ENCODE results near the gene APBB1.
A peak's percentile ranks its signal among the peaks of the same experiment; 100 is the strongest.
"Not testable (repeated sequence)": the region's sequence is repeated elsewhere in the genome, so short reads cannot be mapped to it uniquely, and the experiment has no call there.

APBB1 gene

DNA sequence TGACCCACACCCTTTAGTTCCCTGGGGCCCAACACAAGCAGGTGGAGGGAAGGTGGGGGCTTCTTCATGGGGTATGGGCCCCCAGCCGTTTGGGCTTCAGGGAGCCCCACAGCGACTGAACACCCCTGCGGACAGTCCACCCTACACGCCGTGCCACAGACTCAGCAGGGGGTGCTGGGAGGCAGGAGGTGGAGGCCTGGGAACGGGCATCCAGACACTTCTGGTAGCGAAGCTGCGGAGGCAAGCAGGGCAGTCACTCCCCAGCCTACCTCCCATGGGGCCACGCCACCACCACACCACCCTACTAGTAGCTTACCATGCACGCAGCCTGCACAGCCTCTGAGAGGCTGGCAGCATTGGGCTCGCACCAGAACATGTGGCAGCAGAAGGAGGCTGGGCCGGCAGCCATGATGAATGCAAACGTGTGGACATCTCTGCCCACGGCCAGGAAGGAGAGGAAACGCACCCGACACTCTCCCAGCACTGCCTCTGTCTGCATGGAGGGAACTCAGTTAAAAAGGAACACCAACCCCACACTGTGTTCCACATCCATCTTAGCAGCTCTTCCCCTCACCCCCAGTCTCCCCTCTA is 23.3 kb downstream of the APBB1 start:
- ChIA-PET CTCF (interaction anchor here (1.4 kb wide), 1 partner anchor 47 kb away, joined by 7 read pairs; no protein-coding TSS in a partner anchor), POLR2A (no interaction called here)
- H3K4me1 ChIP-seq (ENCODE audit: control extremely low read depth in 1 of 4, control insufficient read depth in 4 of 4, insufficient read depth in 4 of 4, low read length in 3 of 4) = peaks cover 5 to 8% (median 8%) of the 10 kb centered on the region in 4 experiments
- H3K9me3 ChIP-seq (ENCODE audit: control extremely low read depth in 1 of 5, control insufficient read depth in 4 of 5, insufficient read depth in 2 of 5, low read depth in 1 of 5, low read length in 4 of 5) = no peaks in the 10 kb centered on the region
- H3K27ac ChIP-seq (ENCODE audit: insufficient read depth in 1 of 2, low read depth in 1 of 2, low read length in 2 of 2, poor library complexity in 1 of 2, severe bottlenecking in 2 of 2) = no peak overlapping the region
- DNase-seq = no peak
- no peaks in the 10 kb centered on the region for H3K27me3 ChIP-seq (replicated peaks in 2 of 5; ENCODE audit: control insufficient read depth in 4 of 5, insufficient read depth in 5 of 5, low read length in 4 of 5)
- 96% methylated on average over 10 of the region's 16 CpGs for WGBS (ENCODE audit: insufficient coverage)
- no peak overlapping the region for H3K4me3 ChIP-seq (ENCODE audit: control insufficient read depth in 1 of 7, extremely low read depth in 1 of 7, insufficient read depth in 4 of 7, low read depth in 2 of 7, low read length in 6 of 7)
- peaks cover 0 to 8% (median 3%) of the 10 kb centered on the region in 4 experiments for H3K36me3 ChIP-seq (ENCODE audit: control insufficient read depth in 4 of 4, insufficient read depth in 4 of 4, low read length in 3 of 4)

DNA sequence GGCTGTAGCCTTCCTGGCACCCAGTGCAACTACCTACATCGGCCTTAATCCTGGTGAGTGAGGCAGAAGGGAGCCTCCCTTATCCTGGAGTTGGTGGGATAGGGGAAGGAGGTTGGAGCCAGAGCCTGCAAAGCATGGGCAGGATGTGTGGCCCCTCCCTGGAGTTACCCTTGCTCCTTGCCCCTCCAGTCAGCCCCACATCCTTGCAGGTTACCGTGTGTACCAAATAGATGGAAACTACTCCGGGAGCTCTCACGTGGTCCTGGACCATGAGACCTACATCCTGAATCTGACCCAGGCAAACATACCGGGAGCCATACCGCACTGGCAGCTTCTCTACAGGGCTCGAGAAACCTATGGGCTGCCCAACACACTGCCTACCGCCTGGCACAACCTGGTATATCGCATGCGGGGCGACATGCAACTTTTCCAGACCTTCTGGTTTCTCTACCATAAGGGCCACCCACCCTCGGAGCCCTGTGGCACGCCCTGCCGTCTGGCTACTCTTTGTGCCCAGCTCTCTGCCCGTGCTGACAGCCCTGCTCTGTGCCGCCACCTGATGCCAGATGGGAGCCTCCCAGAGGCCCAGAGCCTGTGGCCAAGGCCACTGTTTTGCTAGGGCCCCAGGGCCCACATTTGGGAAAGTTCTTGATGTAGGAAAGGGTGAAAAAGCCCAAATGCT is 24.8 kb downstream of the APBB1 start:
- peaks cover 5 to 21% (median 17%) of the 10 kb centered on the region in 4 experiments for H3K4me1 ChIP-seq (ENCODE audit: control extremely low read depth in 1 of 4, control insufficient read depth in 4 of 4, insufficient read depth in 4 of 4, low read length in 3 of 4)
- H3K9me3 ChIP-seq (ENCODE audit: control extremely low read depth in 1 of 5, control insufficient read depth in 4 of 5, insufficient read depth in 2 of 5, low read depth in 1 of 5, low read length in 4 of 5) = no peaks in the 10 kb centered on the region
- 91% methylated on average over 16 of the region's 16 CpGs for WGBS (ENCODE audit: insufficient coverage)
- peaks cover 0 to 8% (median 3%) of the 10 kb centered on the region in 4 experiments for H3K36me3 ChIP-seq (ENCODE audit: control insufficient read depth in 4 of 4, insufficient read depth in 4 of 4, low read length in 3 of 4)
- POLR2A ChIA-PET = no interaction called here
- CTCF ChIA-PET = interaction anchor here (0.8 to 20.9 kb wide), 4 partner anchors 9 to 46 kb away, joined by 3 to 464 read pairs (median 7); partner anchors contain the start of gene HPX
- no peak for DNase-seq
- no peak overlapping the region for H3K4me3 ChIP-seq (ENCODE audit: control insufficient read depth in 1 of 7, extremely low read depth in 1 of 7, insufficient read depth in 4 of 7, low read depth in 2 of 7, low read length in 6 of 7)
- H3K27ac ChIP-seq (ENCODE audit: insufficient read depth in 1 of 2, low read depth in 1 of 2, low read length in 2 of 2, poor library complexity in 1 of 2, severe bottlenecking in 2 of 2) = no peak overlapping the region
- H3K27me3 ChIP-seq (replicated peaks in 2 of 5; ENCODE audit: control insufficient read depth in 4 of 5, insufficient read depth in 5 of 5, low read length in 4 of 5) = no peaks in the 10 kb centered on the region

DNA sequence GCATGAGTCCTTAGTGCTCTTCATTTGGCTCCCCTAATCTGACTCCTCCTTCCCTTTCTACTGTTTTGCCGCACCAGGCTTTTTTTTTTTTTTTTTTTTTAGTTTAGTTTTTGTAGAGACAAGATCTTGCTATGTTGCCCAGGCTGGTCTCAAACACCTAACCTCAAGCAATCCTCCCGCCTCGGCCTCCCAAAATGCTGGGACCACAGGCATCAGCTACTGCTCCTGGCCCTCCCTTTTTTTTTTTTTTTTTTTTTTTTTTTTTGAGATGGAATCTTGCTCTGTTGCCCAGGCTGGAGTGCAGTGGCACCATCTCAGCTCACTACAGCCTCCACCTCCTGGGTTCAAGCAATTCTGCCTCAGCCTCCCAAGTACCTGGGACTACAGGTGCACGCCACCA is 26.6 kb downstream of the APBB1 start:
- DNase-seq; H3K9me3 ChIP-seq (ENCODE audit: control extremely low read depth in 1 of 5, control insufficient read depth in 4 of 5, insufficient read depth in 2 of 5, low read depth in 1 of 5, low read length in 4 of 5); H3K27ac ChIP-seq (ENCODE audit: insufficient read depth in 1 of 2, low read depth in 1 of 2, low read length in 2 of 2, poor library complexity in 1 of 2, severe bottlenecking in 2 of 2); POLR2A ChIA-PET; H3K4me3 ChIP-seq (ENCODE audit: control insufficient read depth in 1 of 7, extremely low read depth in 1 of 7, insufficient read depth in 4 of 7, low read depth in 2 of 7, low read length in 6 of 7); H3K27me3 ChIP-seq (replicated peaks in 2 of 5; ENCODE audit: control insufficient read depth in 4 of 5, insufficient read depth in 5 of 5, low read length in 4 of 5); H3K36me3 ChIP-seq (ENCODE audit: control insufficient read depth in 4 of 4, insufficient read depth in 4 of 4, low read length in 3 of 4): not testable (repeated sequence)
- no CpG with 5 or more reads among the region's 4 CpGs for WGBS (ENCODE audit: insufficient coverage)
- H3K4me1 ChIP-seq (ENCODE audit: control extremely low read depth in 1 of 4, control insufficient read depth in 4 of 4, insufficient read depth in 4 of 4, low read length in 3 of 4) = peaks cover 5 to 23% (median 17%) of the 10 kb centered on the region in 4 experiments
- CTCF ChIA-PET = interaction anchor here (0.8 to 20.9 kb wide), 4 partner anchors 11 to 98 kb away, joined by 3 to 464 read pairs (median 7); partner anchors contain the start of gene HPX

DNA sequence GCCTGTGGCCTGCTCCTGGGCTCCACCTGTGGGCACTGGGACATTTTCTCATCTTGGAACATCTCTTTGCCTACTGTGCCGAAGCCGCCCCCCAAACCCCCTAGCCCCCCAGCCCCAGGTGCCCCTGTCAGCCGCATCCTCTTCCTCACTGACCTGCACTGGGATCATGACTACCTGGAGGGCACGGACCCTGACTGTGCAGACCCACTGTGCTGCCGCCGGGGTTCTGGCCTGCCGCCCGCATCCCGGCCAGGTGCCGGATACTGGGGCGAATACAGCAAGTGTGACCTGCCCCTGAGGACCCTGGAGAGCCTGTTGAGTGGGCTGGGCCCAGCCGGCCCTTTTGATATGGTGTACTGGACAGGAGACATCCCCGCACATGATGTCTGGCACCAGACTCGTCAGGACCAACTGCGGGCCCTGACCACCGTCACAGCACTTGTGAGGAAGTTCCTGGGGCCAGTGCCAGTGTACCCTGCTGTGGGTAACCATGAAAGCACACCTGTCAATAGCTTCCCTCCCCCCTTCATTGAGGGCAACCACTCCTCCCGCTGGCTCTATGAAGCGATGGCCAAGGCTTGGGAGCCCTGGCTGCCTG is 27.3 kb downstream of the APBB1 start:
- peak overlapping the region in 4 of 7 experiments; percentile 73 to 91 (median 80) for H3K4me3 ChIP-seq (ENCODE audit: control insufficient read depth in 1 of 7, extremely low read depth in 1 of 7, insufficient read depth in 4 of 7, low read depth in 2 of 7, low read length in 6 of 7)
- 99% methylated on average over 14 of the region's 18 CpGs for WGBS (ENCODE audit: insufficient coverage)

DNA sequence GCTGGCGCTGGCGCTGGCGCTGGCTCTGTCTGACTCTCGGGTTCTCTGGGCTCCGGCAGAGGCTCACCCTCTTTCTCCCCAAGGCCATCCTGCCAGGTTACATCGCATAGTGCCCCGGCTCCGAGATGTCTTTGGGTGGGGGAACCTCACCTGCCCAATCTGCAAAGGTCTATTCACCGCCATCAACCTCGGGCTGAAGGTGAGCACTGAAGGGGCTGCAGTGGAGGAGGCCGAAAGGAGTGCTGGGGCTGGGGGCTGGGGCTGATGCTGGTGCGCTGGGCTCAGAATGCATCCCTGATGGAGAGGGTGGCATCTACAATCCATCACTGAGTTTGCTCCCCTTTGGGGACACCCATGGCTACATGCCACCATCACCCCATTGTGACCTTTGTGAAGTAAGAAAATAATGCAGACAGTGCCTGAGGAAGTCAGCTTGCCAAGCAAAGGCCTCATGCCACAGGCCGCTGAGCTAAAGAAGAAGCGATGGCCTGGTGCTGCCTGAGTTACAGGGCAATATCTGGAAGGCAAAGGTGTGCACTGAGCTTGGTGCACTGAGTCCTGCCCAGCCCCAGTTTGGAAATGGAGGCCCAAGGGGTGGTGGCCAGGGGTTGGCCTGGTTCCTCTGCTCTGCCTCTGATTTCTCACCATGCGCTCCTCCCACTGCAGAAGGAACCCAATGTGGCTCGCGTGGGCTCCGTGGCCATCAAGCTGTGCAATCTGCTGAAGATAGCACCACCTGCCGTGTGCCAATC is 28.0 kb downstream of the APBB1 start:
- H3K36me3 ChIP-seq (ENCODE audit: control insufficient read depth in 4 of 4, insufficient read depth in 4 of 4, low read length in 3 of 4) = peaks cover 0 to 8% (median 3%) of the 10 kb centered on the region in 4 experiments
- H3K27me3 ChIP-seq (replicated peaks in 2 of 5; ENCODE audit: control insufficient read depth in 4 of 5, insufficient read depth in 5 of 5, low read length in 4 of 5) = no peaks in the 10 kb centered on the region
- 50% methylated on average over 11 of the region's 19 CpGs for WGBS (ENCODE audit: insufficient coverage)
- ChIA-PET CTCF (interaction anchor here (0.8 to 20.9 kb wide), 4 partner anchors 11 to 116 kb away, joined by 3 to 464 read pairs (median 4); partner anchors contain the start of gene HPX), POLR2A (interaction anchor here (0.6 to 1.5 kb wide), 4 partner anchors 10 to 30 kb away, joined by 3 to 5 read pairs (median 3); no protein-coding TSS in a partner anchor)
- H3K9me3 ChIP-seq (ENCODE audit: control extremely low read depth in 1 of 5, control insufficient read depth in 4 of 5, insufficient read depth in 2 of 5, low read depth in 1 of 5, low read length in 4 of 5) = no peaks in the 10 kb centered on the region
- peaks cover 5 to 23% (median 17%) of the 10 kb centered on the region in 4 experiments for H3K4me1 ChIP-seq (ENCODE audit: control extremely low read depth in 1 of 4, control insufficient read depth in 4 of 4, insufficient read depth in 4 of 4, low read length in 3 of 4)
- H3K27ac ChIP-seq (ENCODE audit: insufficient read depth in 1 of 2, low read depth in 1 of 2, low read length in 2 of 2, poor library complexity in 1 of 2, severe bottlenecking in 2 of 2) = peak overlapping the region; percentile 25 to 76
- peak in 2 of 3 donors; percentile 15 to 34 for DNase-seq
- H3K4me3 ChIP-seq (ENCODE audit: control insufficient read depth in 1 of 7, extremely low read depth in 1 of 7, insufficient read depth in 4 of 7, low read depth in 2 of 7, low read length in 6 of 7) = peak overlapping the region; percentile 20 to 91 (median 75)

More for the DNA sequence above, 27.3 kb downstream of the APBB1 start:
- H3K36me3 ChIP-seq (ENCODE audit: control insufficient read depth in 4 of 4, insufficient read depth in 4 of 4, low read length in 3 of 4) = peaks cover 0 to 8% (median 3%) of the 10 kb centered on the region in 4 experiments
- no peak overlapping the region for H3K27ac ChIP-seq (ENCODE audit: insufficient read depth in 1 of 2, low read depth in 1 of 2, low read length in 2 of 2, poor library complexity in 1 of 2, severe bottlenecking in 2 of 2)
- CTCF ChIA-PET = interaction anchor here (1.7 to 20.9 kb wide), 3 partner anchors 11 to 48 kb away, joined by 4 to 464 read pairs (median 11); partner anchors contain the start of gene HPX
- no peaks in the 10 kb centered on the region for H3K9me3 ChIP-seq (ENCODE audit: control extremely low read depth in 1 of 5, control insufficient read depth in 4 of 5, insufficient read depth in 2 of 5, low read depth in 1 of 5, low read length in 4 of 5)
- no peaks in the 10 kb centered on the region for H3K27me3 ChIP-seq (replicated peaks in 2 of 5; ENCODE audit: control insufficient read depth in 4 of 5, insufficient read depth in 5 of 5, low read length in 4 of 5)
- peaks cover 5 to 23% (median 17%) of the 10 kb centered on the region in 4 experiments for H3K4me1 ChIP-seq (ENCODE audit: control extremely low read depth in 1 of 4, control insufficient read depth in 4 of 4, insufficient read depth in 4 of 4, low read length in 3 of 4)
- no peak for DNase-seq
- POLR2A ChIA-PET = interaction anchor here (0.7 to 1.5 kb wide), 2 partner anchors 9 to 11 kb away, joined by 3 to 5 read pairs; no protein-coding TSS in a partner anchor

DNA sequence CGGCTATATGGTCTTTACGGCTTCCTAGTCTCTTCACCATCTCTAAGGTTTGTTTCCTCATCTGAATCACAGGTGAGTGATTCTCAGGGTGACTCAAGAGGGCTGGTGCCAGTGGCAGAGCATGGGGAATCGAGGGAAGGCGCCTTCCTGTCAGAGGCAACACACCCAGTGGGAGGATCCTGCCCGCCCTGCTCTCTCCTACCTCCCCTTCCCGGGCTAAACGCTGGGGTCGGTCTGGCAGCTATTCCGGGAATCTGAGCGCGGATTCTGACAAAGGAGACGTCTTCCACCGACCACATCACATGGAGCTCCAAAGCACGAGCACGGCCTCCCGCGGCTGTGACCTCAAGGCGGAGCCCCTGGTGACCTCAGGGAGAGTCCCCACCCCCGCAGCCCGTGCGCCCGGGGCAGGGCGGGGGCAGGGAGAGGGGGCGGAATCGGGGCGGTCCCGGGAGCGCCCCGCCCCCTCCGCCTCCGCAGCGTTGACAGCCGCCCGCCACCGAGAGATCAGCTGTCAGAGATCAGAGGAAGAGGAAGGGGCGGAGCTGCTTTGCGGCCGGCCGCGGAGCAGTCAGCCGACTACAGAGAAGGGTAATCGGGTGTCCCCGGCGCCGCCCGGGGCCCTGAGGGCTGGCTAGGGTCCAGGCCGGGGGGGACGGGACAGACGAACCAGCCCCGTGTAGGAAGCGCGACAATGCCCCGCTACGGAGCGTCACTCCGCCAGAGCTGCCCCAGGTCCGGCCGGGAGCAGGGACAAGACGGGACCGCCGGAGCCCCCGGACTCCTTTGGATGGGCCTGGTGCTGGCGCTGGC is 28.8 kb downstream of the APBB1 start, which contains the start of gene SMPD1:
SMPD1 (plus strand) TSS at position 570 of the 813 bp plus-strand sequence; CDS start at position 695, 125 bp downstream.
- H3K9me3 ChIP-seq (ENCODE audit: control extremely low read depth in 1 of 5, control insufficient read depth in 4 of 5, insufficient read depth in 2 of 5, low read depth in 1 of 5, low read length in 4 of 5) = no peaks in the 10 kb centered on the region
- peaks cover 0 to 8% (median 3%) of the 10 kb centered on the region in 4 experiments for H3K36me3 ChIP-seq (ENCODE audit: control insufficient read depth in 4 of 4, insufficient read depth in 4 of 4, low read length in 3 of 4)
- no peaks in the 10 kb centered on the region for H3K27me3 ChIP-seq (replicated peaks in 2 of 5; ENCODE audit: control insufficient read depth in 4 of 5, insufficient read depth in 5 of 5, low read length in 4 of 5)
- DNase-seq = peak; percentile 88 to 96 (median 95)
- ChIA-PET POLR2A (interaction anchor here (0.6 to 2.1 kb wide), 7 partner anchors 13 to 719 kb away, joined by 3 to 5 read pairs (median 3); partner anchors contain the start of gene APBB1), CTCF (interaction anchor here (0.8 to 20.9 kb wide), 5 partner anchors 12 to 117 kb away, joined by 3 to 464 read pairs (median 4); partner anchors contain the start of gene HPX)
- peak within 1 kb of the TSS; percentile 20 to 91 (median 75) for H3K4me3 ChIP-seq (ENCODE audit: control insufficient read depth in 1 of 7, extremely low read depth in 1 of 7, insufficient read depth in 4 of 7, low read depth in 2 of 7, low read length in 6 of 7)
- under 1% methylated on average over 56 of the region's 63 CpGs for WGBS (ENCODE audit: insufficient coverage)
- H3K27ac ChIP-seq (ENCODE audit: insufficient read depth in 1 of 2, low read depth in 1 of 2, low read length in 2 of 2, poor library complexity in 1 of 2, severe bottlenecking in 2 of 2) = peak within 1 kb of the TSS; percentile 25 to 76
- peaks cover 5 to 23% (median 17%) of the 10 kb centered on the region in 4 experiments for H3K4me1 ChIP-seq (ENCODE audit: control extremely low read depth in 1 of 4, control insufficient read depth in 4 of 4, insufficient read depth in 4 of 4, low read length in 3 of 4)

Measured in common myeloid progenitor, CD34-positive (primary cell).